Measurements from ENCODE around the gene ACOXL.

Gene ACOXL

DNA sequence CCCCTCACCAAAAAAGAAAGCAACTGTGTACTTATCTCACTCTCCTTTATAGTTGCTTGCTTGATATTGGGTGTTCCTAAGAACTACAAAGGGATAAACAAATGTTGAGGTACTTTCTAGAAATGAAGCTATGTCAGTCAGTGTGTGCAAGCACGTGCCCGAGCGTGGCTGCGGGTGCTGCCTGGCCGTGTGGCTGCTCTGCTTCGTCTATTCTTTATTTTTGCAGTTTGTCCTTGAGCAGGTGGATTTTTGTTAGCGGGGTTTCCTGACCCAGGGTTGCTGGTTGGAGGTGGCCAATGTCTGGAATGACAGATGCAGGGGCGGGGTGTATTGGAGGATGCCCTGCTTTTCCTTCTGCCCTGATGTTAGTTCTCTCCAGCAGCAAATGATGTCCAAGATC is 62.6 kb downstream of the ACOXL start:
- DNase-seq (ENCODE audit: low read depth), result no peak

- DNase-seq (ENCODE audit: low read depth), result no peak
Observed at GRCh38 chr2:110796716-110797301, 64.4 kb downstream of the ACOXL start.

- no peak for DNase-seq (ENCODE audit: low read depth)
Observed at GRCh38 chr2:110799376-110799775, 67.0 kb downstream of the ACOXL start.

GRCh38 chr2:110800611-110801402 is 68.4 kb downstream of the ACOXL start:
- no peak for DNase-seq (ENCODE audit: low read depth)

DNA sequence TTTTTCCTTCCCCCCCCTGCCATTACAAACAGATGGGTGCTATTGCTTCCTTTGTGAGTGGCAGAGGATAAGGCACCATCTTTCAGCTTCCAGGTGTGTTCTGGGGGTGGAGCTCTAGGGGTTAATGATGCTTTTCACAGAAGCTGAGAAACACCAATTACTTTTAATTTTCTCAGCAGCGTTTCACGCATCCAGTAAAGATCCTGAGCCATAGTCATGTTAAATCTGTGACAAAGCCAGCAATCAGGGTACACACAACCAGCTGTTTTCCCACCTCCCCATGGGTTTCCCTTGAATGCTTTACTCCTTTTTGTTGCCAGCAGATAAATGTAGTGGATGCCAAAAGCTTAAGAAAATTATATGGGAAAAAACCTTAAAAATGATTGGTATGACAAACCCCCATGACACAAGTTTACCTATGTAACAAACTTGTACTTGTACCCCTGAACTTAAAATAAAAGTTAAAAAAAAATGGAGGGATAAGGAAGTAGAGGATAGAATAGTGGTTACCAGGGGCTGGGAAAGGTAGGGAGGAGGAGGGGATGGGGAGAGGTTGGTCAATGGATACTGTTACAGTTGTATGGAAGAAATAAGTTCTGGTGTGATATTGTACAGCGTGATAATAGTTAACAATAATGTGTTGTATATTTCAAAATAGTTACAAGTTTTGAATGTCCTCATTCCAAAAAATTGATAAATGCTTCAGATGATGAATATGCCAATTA is 70.0 kb downstream of the ACOXL start:
- no peak for DNase-seq (ENCODE audit: low read depth)

- DNase-seq (ENCODE audit: low read depth), result no peak
Observed at GRCh38 chr2:110804433-110804832, 72.1 kb downstream of the ACOXL start.

DNA sequence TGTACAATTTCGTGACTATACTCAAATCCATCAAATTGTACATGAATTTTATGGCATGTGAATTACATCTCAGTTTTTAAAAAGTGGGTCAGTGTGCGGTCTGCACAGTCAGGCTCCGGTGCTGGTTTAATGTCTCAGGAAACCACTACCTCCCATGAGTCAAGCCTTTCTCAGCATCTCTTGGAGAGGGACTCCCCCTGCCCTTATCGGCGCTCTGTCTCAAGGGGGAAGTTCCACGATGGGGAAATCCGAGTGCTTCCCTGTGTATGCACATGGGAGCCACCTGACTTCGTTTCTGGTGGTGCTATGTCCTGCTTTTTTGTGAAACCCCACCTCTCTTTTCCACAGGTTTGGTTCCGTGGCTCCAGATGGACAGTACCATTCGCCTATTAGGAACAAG is 72.5 kb downstream of the ACOXL start:
- DNase-seq (ENCODE audit: low read depth), result no peak

- no peak for DNase-seq (ENCODE audit: low read depth)
Observed at GRCh38 chr2:110805894-110806452, 73.6 kb downstream of the ACOXL start.

DNA sequence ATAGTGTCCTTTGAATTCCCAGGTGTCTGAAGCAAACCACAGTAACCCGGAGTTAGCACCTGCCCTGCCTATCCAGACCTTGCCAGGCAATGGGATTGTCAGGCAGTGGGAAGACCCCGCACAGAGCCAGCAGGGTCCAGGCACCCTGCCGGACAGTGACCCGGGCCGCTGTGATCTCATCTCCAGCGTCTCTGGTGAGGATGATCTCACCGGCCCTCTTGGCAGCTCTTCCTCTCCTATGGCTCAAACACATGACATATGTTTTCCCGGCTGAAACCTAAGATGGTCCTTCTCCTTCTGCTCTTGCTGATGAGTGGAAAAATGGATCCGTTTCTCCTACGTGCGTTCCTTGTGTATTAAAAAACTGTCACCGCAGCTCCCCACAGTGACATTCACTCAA is 75.1 kb downstream of the ACOXL start:
- DNase-seq (ENCODE audit: low read depth), result no peak

- DNase-seq (ENCODE audit: low read depth), result no peak
Observed at GRCh38 chr2:110810404-110810803, 78.0 kb downstream of the ACOXL start.

DNA sequence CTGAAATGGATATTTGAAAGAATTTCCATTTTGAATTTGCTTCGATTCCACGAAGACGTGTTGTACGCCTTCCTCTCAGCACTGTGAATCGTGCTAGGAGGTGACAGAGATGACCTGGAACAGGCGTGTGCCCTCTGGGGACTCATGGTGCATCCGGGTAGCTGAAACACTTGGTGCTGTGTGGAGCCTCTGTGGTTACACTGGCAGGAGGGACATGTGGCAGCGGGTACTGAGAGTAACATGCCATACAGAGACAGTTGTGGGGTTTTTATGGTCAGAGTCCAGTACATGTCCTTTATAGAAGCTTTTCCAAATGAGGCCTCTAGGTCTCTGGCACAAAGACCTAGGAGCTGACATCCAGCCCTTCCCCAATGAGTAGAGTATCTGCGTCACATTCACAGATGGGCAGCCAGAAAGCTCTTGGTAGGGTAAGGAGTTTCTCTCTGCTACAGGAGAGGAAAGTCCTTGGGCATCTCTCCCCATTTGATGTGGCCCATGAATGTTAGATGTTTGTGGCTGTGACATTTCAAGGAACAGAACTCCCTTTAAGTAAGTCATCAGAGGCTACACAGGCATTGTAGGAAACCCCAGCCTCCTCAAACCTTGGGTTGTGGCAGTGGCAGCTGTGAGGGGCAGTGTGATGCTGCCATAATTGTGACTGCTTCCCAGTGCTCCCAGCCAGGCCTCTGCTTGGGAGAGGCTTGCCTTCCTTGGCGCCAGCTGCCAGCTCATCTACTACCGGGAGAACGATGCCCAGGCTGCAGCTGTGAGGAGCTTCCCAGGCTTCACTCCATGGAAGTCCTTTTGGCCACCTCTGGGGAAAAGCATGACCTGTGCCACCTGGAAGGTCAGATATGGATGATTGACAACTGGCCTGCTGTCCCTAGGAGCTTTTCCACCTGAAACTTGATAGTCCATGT is 80.6 kb downstream of the ACOXL start:
- no peak for DNase-seq (ENCODE audit: low read depth)

- DNase-seq (ENCODE audit: low read depth), result no peak
Observed at GRCh38 chr2:110813896-110814295, 81.5 kb downstream of the ACOXL start.

DNA sequence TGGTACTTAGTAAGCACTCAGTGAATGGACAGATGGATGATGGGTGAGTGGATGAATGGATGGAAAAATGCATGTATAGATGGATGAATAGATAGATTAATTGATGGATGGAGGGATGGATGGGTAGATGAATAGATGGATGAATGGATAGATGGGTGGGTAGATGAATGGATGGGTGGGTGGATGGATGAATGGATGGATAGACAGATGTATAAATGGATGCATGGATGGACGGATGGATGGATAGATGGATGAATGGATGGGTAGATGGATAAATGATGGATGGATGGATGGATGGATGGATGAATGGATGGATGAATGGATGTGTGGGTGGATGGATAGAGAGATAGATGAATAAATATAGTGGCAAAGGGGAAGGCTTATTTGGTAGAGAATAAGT is 83.6 kb downstream of the ACOXL start:
- DNase-seq (ENCODE audit: low read depth), result no peak

DNA sequence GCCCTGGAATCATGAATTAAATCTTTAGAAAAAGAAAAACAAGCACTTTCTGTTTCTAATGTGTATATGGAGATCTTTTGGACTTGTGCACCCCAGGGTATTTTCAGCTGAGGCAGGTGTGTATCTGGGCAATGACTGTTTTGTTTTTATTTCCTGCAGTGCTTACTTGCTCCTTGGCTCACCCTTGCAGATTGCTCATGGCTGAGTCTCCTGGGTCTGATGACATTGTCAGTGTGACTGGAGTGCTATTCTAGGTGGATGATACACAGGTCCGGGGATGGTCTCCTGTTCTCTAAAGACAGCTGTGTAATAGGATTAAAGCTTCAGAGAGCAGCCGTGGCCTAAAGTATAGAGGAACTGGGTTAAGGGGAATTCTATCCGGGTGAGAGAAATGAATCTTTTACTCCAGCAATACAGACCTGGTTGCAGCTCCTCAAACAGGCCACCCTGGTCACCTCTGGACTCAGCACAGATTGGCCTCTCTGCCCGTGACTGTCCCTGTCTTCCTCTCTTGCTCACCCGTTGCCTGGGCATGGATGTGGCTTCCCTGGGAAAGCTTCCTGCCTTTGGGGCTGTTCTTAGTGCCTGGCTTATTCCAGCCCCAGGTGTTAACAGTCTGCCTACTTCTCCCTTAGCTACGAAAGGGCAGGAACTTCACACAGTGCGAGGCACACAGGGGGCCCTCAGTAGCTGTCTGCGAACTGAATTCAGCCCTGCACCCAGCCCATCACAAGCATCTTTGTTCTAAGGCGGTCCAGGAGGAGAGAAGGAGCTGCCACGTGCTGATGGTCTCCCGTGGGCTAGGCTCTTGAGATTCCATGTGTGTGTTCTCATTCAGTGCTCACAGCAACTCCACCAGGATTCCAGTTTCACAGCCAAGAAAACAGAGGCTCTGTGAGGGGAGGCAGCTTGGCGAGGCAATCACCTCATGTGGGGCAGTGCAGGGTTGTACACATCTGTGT is 84.3 kb downstream of the ACOXL start:
- no peak for DNase-seq (ENCODE audit: low read depth)

- DNase-seq (ENCODE audit: low read depth), result no peak
Observed at GRCh38 chr2:110818767-110819481, 86.6 kb downstream of the ACOXL start.

DNA sequence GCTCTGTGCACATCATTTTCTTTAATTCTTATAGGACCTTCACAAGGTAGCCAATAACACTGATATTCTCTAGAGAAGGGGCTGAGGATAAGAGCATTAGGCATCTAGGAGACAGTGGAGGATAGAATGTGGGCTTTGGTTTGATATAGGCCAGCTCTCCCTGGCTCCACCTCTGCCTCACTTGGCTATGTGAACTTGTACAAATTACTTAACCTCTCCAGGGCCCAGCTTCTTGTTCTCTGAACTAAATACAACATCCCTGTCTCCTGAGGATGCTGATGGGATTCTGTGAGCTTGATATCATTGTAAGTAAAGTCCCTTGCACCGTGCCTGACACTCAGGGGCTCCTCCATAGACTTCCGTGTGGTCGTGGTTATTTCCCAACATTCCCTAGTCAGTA is 87.3 kb downstream of the ACOXL start:
- no peak for DNase-seq (ENCODE audit: low read depth)

GRCh38 chr2:110820128-110820527 is 87.8 kb downstream of the ACOXL start:
- DNase-seq (ENCODE audit: low read depth), result no peak

DNA sequence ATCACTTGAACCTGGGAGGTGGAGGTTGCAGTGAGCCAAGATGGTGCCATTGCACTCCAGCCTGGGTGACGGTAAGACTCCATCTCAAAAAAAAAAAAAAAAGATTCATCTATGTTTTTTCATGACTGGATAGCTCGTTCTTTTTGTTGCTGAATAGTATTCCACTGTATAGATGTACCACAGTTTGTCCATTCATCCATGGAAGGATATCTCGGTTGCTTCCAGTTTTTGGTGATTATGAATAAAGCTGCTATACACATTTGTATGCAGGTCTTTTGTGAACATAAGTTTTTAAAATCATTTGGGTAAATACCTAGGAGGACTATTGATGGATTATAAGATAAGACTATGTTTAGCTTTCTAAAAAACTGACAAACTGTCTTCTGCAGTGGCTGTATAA is 90.8 kb downstream of the ACOXL start:
- DNase-seq (ENCODE audit: low read depth), result no peak

DNA sequence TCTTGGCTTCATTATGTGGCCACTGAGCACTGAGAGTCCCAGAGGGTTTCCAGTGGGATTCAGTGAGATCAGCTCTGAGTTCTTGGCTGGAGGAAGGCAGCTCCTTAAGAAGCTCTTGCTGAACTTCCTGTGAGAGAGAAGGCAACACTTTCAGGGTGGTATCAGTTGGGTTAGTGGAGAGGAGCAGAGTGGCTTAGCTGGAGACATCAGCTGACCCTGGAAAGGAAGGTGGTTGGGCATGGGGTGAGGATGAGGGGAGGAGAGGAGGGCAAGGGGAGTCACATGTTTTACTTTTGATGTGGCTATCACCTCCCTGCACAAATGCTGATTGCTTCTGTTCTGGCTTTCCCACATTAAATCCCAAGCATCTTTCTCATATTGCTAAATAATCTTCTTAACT is 95.1 kb downstream of the ACOXL start:
- DNase-seq (ENCODE audit: low read depth), result no peak

DNA sequence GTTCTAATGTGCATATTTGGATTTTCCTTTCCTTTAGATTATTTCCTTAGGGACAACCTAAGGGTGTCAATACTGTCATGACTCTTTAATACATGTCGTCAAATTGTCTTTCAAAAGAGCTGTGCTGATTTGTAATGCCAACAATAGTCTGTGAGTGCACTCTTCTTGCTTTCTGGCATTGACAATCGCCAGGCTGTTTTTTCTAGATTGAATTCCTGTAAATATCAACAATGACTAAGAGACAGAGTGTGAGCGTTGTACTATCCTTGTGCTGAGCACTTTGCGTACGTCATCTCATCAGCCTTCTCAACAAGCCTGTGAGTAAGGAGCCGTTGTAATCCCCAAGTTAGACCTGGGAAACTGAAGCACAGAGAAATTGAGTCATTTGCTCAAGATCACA is 96.0 kb downstream of the ACOXL start:
- DNase-seq (ENCODE audit: low read depth), result no peak
